ENCODE data around the gene SLC39A11. TPM values are rescaled to one million over a fixed set of nuclear protein-coding genes. Genes with fewer than 3 reads are reported as not detected.

The SLC39A11 gene
- total and polyA plus RNA-seq, 2 donors (not counting 1 experiment from before 2014, with no cell fraction given), result 12.7 to 27.4 TPM

DNA sequence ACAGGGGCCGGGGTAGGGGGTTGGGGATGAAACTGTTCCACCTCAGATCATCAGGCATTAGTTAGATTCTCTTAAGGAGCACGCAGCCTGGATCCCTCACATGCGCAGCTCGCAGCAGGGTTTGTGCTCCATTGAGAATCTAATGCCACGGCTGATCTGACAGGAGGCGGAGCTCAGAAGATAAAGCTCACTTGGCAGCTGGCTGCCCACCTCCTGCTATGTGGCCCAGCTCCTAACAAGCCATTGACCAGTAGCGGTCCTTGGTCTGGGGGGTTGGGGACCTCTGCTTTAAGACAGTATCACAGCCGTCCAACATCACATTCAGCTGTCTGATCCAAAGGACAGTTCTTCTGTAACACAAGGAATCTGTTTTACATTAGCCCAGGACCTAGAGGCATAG is 62.5 kb downstream of the SLC39A11 start:
- Histone ChIP-seq H2AFZ (ENCODE audit: low read length) (no peak overlapping the region), H3K27me3 (ENCODE audit: control insufficient read depth, insufficient read depth, low read length) (no peaks in the 10 kb centered on the region), H3K9me3 (ENCODE audit: control insufficient read depth, insufficient read depth, low read depth, low read length) (no peaks in the 10 kb centered on the region), H3K4me2 (ENCODE audit: extremely low read depth, insufficient read depth, low read length) (no peak overlapping the region), H3K4me1 (ENCODE audit: control insufficient read depth, extremely low read depth, insufficient read depth, low read length) (peaks cover 8% of the 10 kb centered on the region), H3K27ac (ENCODE audit: insufficient read depth, low read length) (no peak overlapping the region), H3K9ac (ENCODE audit: insufficient read depth, low read length) (no peak overlapping the region), H3K4me3 (replicated peaks in 1 of 4; ENCODE audit: control extremely low read depth in 1 of 4, insufficient read depth in 1 of 4, low read depth in 3 of 4, low read length in 4 of 4) (no peak overlapping the region), H3K36me3 (ENCODE audit: control insufficient read depth, insufficient read depth, low read length) (no peaks in the 10 kb centered on the region), H3K79me2 (ENCODE audit: control insufficient read depth, insufficient read depth, low read length) (no peaks in the 10 kb centered on the region), H4K20me1 (ENCODE audit: control insufficient read depth, extremely low read depth, insufficient read depth, low read length) (no peaks in the 10 kb centered on the region)
- DNase-seq (ENCODE audit: low read depth in 2 of 2), result no peak
- TF ChIP-seq CTCF (conservative IDR thresholded peaks at IDR 0.05 in 1 of 2, IDR thresholded peaks at IDR 0.05 in 1 of 2; ENCODE audit: low read depth in 1 of 2, low read length in 2 of 2) (no peak), EZH2 (IDR thresholded peaks at IDR 0.05; ENCODE audit: low read length, missing control alignments) (no peak)

GRCh38 chr17:73029021-73029420 is 63.5 kb downstream of the SLC39A11 start:
- Histone ChIP-seq H3K4me3 (replicated peaks in 1 of 4; ENCODE audit: control extremely low read depth in 1 of 4, insufficient read depth in 1 of 4, low read depth in 3 of 4, low read length in 4 of 4) (no peak overlapping the region), H3K9me3 (ENCODE audit: control insufficient read depth, insufficient read depth, low read depth, low read length) (no peaks in the 10 kb centered on the region), H3K36me3 (ENCODE audit: control insufficient read depth, insufficient read depth, low read length) (no peaks in the 10 kb centered on the region), H3K9ac (ENCODE audit: insufficient read depth, low read length) (no peak overlapping the region), H3K4me2 (ENCODE audit: extremely low read depth, insufficient read depth, low read length) (no peak overlapping the region), H3K4me1 (ENCODE audit: control insufficient read depth, extremely low read depth, insufficient read depth, low read length) (peaks cover 8% of the 10 kb centered on the region), H2AFZ (ENCODE audit: low read length) (no peak overlapping the region), H3K27me3 (ENCODE audit: control insufficient read depth, insufficient read depth, low read length) (no peaks in the 10 kb centered on the region), H3K27ac (ENCODE audit: insufficient read depth, low read length) (no peak overlapping the region), H4K20me1 (ENCODE audit: control insufficient read depth, extremely low read depth, insufficient read depth, low read length) (no peaks in the 10 kb centered on the region), H3K79me2 (ENCODE audit: control insufficient read depth, insufficient read depth, low read length) (no peaks in the 10 kb centered on the region)
- TF ChIP-seq EZH2 (IDR thresholded peaks at IDR 0.05; ENCODE audit: low read length, missing control alignments) (no peak), CTCF (conservative IDR thresholded peaks at IDR 0.05 in 1 of 2, IDR thresholded peaks at IDR 0.05 in 1 of 2; ENCODE audit: low read depth in 1 of 2, low read length in 2 of 2) (no peak)
- no peak for DNase-seq (ENCODE audit: low read depth in 2 of 2)

- Histone ChIP-seq H3K27me3 (ENCODE audit: control insufficient read depth, insufficient read depth, low read length) (no peaks in the 10 kb centered on the region), H3K4me2 (ENCODE audit: extremely low read depth, insufficient read depth, low read length) (no peak overlapping the region), H2AFZ (ENCODE audit: low read length) (no peak overlapping the region), H3K4me1 (ENCODE audit: control insufficient read depth, extremely low read depth, insufficient read depth, low read length) (peaks cover 8% of the 10 kb centered on the region), H4K20me1 (ENCODE audit: control insufficient read depth, extremely low read depth, insufficient read depth, low read length) (no peaks in the 10 kb centered on the region), H3K4me3 (replicated peaks in 1 of 4; ENCODE audit: control extremely low read depth in 1 of 4, insufficient read depth in 1 of 4, low read depth in 3 of 4, low read length in 4 of 4) (no peak overlapping the region), H3K36me3 (ENCODE audit: control insufficient read depth, insufficient read depth, low read length) (no peaks in the 10 kb centered on the region), H3K27ac (ENCODE audit: insufficient read depth, low read length) (peak overlapping the region; percentile 48), H3K9me3 (ENCODE audit: control insufficient read depth, insufficient read depth, low read depth, low read length) (no peaks in the 10 kb centered on the region), H3K9ac (ENCODE audit: insufficient read depth, low read length) (no peak overlapping the region), H3K79me2 (ENCODE audit: control insufficient read depth, insufficient read depth, low read length) (no peaks in the 10 kb centered on the region)
- DNase-seq (ENCODE audit: low read depth in 2 of 2), result peak; percentile 17 to 96
- no peak for TF ChIP-seq CTCF (conservative IDR thresholded peaks at IDR 0.05 in 1 of 2, IDR thresholded peaks at IDR 0.05 in 1 of 2; ENCODE audit: low read depth in 1 of 2, low read length in 2 of 2)
- no peak for TF ChIP-seq EZH2 (IDR thresholded peaks at IDR 0.05; ENCODE audit: low read length, missing control alignments)
Observed at GRCh38 chr17:73028299-73028755, 64.2 kb downstream of the SLC39A11 start.

All from fibroblast of lung (primary cell).